HG03045 (cell line): ENCODE measurements around the gene KMO.

Experiments
- ATAC-seq: cut with Tn5 transposase; IDR thresholded peaks from one replicate; pipeline ENCODE4 v1.9.1; 2021; ENCODE audit warnings: mild to moderate bottlenecking, moderate library complexity; ENCODE audit not compliant: unreplicated experiment

The KMO gene

GRCh38 chr1:241644259-241644658 lies 112.1 kb downstream of the KMO start:
- no peak for ATAC-seq

GRCh38 chr1:241645199-241645598 lies 113.0 kb downstream of the KMO start:
- ATAC-seq: no peak
